Measurements from ENCODE around the gene SLC22A12. TPM values are rescaled to one million over a fixed set of nuclear protein-coding genes. Genes with fewer than 3 reads are reported as not detected.

The SLC22A12 gene
- total RNA-seq, 1 donor from 2014 or later: not detected

DNA sequence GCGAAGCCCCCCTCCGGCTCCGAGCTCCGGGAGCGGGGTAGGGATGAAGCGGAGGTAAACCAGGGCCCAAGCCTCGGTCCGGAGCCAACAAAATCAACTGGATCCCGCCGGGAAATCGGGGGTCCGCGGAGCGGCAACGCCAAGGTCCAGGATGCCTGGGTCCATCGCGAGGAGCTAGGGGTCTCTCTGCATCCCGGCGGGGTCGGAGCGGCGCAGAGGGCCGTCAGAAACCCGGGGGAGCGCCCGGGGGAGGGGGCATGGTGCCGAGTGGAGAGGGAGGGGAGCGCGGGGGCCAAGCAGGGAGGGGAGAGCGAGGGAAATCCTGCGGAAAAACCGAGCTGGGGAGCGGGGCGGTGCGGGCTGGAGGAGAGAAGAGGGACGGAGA, 51.8 kb downstream of the SLC22A12 start:
- H3K9me3 ChIP-seq (ENCODE audit: low read depth): no peaks in the 10 kb centered on the region
- no peaks in the 10 kb centered on the region for H3K36me3 Mint-ChIP-seq
- peak; percentile 34 for DNase-seq (ENCODE audit: low spot score)
- H3K4me3 ChIP-seq: peak overlapping the region; percentile 80
- H3K9ac ChIP-seq: no peak overlapping the region
- H3K27ac Mint-ChIP-seq: no peak overlapping the region
- H4K20me1 ChIP-seq (ENCODE audit: low read depth): peaks cover 27% of the 10 kb centered on the region
- H3K27ac ChIP-seq: no peak overlapping the region
- no peaks in the 10 kb centered on the region for H3K79me2 ChIP-seq (ENCODE audit: low read depth)
- peaks cover 26% of the 10 kb centered on the region for H3K4me1 Mint-ChIP-seq
- H3F3A ChIP-seq (ENCODE audit: low read depth): peaks cover 25% of the 10 kb centered on the region
- peaks cover 21% of the 10 kb centered on the region for H3K4me1 ChIP-seq
- peaks cover 4% of the 10 kb centered on the region for H3K27me3 Mint-ChIP-seq (ENCODE audit: insufficient read depth, low read depth)
- H3K27me3 ChIP-seq: peaks cover 74% of the 10 kb centered on the region
- H3K4me3 Mint-ChIP-seq: peak overlapping the region; percentile 91
- H3K4me2 ChIP-seq: peak overlapping the region; percentile 90
- peak overlapping the region; percentile 82 for H2AFZ ChIP-seq (replicated peaks)
- H3K9me3 Mint-ChIP-seq: no peaks in the 10 kb centered on the region
- peak; percentile 76 for TF ChIP-seq EZH2phosphoT487 (IDR thresholded peaks at IDR 0.05)
- TF ChIP-seq, protein P1, sequence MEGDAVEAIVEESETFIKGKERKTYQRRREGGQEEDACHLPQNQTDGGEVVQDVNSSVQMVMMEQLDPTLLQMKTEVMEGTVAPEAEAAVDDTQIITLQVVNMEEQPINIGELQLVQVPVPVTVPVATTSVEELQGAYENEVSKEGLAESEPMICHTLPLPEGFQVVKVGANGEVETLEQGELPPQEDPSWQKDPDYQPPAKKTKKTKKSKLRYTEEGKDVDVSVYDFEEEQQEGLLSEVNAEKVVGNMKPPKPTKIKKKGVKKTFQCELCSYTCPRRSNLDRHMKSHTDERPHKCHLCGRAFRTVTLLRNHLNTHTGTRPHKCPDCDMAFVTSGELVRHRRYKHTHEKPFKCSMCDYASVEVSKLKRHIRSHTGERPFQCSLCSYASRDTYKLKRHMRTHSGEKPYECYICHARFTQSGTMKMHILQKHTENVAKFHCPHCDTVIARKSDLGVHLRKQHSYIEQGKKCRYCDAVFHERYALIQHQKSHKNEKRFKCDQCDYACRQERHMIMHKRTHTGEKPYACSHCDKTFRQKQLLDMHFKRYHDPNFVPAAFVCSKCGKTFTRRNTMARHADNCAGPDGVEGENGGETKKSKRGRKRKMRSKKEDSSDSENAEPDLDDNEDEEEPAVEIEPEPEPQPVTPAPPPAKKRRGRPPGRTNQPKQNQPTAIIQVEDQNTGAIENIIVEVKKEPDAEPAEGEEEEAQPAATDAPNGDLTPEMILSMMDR (IDR thresholded peaks at IDR 0.05): no peak
- TF ChIP-seq EZH2 (IDR thresholded peaks at IDR 0.05): peak; percentile 60
- H3K36me3 ChIP-seq: no peaks in the 10 kb centered on the region

DNA sequence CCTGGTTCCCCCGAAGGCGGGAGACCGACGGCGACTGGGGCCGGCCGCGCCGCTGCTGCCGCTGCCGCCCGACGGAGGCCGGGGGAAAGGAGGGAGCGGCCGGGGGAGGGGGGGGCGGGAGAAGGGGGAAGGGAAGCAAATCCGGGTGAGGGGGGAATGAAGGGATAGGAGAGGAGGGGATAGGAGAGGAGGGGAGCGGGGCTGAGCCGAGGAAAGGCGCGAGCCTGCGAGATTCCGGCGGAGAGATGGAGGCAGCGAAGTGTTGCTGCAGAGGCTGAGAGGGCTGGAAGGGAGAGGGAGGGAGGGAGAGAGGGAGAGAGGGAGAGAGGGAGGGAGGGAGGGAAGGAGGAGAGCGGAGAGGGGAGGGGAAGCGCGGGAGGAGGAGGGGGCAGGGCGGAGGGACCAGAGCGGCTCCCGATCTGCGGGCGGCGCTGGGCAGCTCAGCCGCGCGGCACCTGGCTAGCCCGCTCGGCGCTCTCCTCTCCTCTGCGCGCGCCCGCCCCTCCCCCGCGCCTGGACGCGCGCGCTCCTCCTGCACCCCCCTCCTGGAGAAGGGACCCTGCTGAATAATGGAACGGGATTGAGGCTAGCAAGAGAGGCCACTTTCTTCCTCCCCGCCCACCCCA, 52.3 kb downstream of the SLC22A12 start:
- Mint-ChIP-seq H3K4me3 (peak overlapping the region; percentile 91), H3K4me1 (peaks cover 26% of the 10 kb centered on the region), H3K27me3 (ENCODE audit: insufficient read depth, low read depth) (peaks cover 4% of the 10 kb centered on the region), H3K9me3 (no peaks in the 10 kb centered on the region), H3K27ac (no peak overlapping the region), H3K36me3 (no peaks in the 10 kb centered on the region)
- TF ChIP-seq EZH2 (IDR thresholded peaks at IDR 0.05): no peak
- Histone ChIP-seq H3K9ac (no peak overlapping the region), H3K79me2 (ENCODE audit: low read depth) (no peaks in the 10 kb centered on the region), H3K4me2 (peak overlapping the region; percentile 90), H3K36me3 (no peaks in the 10 kb centered on the region), H3F3A (ENCODE audit: low read depth) (peaks cover 20% of the 10 kb centered on the region), H2AFZ (replicated peaks) (no peak overlapping the region), H3K27me3 (peaks cover 69% of the 10 kb centered on the region), H3K27ac (no peak overlapping the region), H3K9me3 (ENCODE audit: low read depth) (no peaks in the 10 kb centered on the region), H3K4me3 (peak overlapping the region; percentile 80), H3K4me1 (peaks cover 16% of the 10 kb centered on the region), H4K20me1 (ENCODE audit: low read depth) (peaks cover 22% of the 10 kb centered on the region)
- peak; percentile 86 for DNase-seq (ENCODE audit: low spot score)

DNA sequence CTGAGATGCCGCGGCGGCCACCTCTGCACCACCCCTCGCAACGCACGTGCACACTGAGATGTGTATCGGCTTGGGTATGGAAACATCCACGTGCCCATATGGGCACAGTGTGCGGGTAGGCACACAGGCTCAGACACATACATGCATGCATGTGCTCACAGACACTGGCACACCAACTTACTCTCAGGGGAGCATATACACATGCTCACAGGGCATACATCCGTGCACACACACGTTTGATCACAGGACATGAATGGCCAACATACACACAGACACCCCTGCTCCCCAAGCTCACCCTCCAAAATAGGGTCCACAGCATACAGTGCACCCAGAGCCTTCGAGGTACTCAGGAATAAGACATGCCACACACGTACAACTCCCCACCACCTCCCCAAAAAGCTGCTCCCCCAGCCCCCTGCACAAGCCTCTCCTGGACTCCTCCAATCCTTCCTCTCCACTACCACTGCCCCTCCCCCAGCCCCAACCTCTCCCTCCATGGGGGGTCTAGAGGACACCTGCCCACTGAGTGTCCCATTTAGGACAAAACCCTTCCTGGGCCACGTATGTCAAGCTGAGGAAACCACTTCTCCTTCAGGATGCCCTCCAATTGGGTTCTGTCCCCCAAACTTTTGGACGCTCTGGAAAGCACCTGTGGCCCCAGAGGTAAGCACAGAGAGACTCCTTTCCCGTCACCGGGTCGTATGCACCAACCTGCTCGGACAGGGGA, 53.1 kb downstream of the SLC22A12 start:
- H4K20me1 ChIP-seq (ENCODE audit: low read depth): peaks cover 15% of the 10 kb centered on the region
- peaks cover 15% of the 10 kb centered on the region for H3F3A ChIP-seq (ENCODE audit: low read depth)
- Mint-ChIP-seq H3K27me3 (ENCODE audit: insufficient read depth, low read depth) (peaks cover 7% of the 10 kb centered on the region), H3K36me3 (no peaks in the 10 kb centered on the region), H3K27ac (no peak overlapping the region), H3K4me3 (peak overlapping the region; percentile 91), H3K9me3 (no peaks in the 10 kb centered on the region), H3K4me1 (peaks cover 26% of the 10 kb centered on the region)
- H3K27ac ChIP-seq: no peak overlapping the region
- H3K4me1 ChIP-seq: peaks cover 14% of the 10 kb centered on the region
- H3K9ac ChIP-seq: no peak overlapping the region
- H3K9me3 ChIP-seq (ENCODE audit: low read depth): no peaks in the 10 kb centered on the region
- H3K79me2 ChIP-seq (ENCODE audit: low read depth): no peaks in the 10 kb centered on the region
- H3K27me3 ChIP-seq: peaks cover 62% of the 10 kb centered on the region
- TF ChIP-seq EZH2phosphoT487 (IDR thresholded peaks at IDR 0.05) (no peak), EZH2 (IDR thresholded peaks at IDR 0.05) (no peak)
- TF ChIP-seq, protein P1 (IDR thresholded peaks at IDR 0.05): no peak
- no peak for DNase-seq (ENCODE audit: low spot score)
- peak overlapping the region; percentile 80 for H3K4me3 ChIP-seq
- H3K4me2 ChIP-seq: peak overlapping the region; percentile 90
- no peak overlapping the region for H2AFZ ChIP-seq (replicated peaks)
- no peaks in the 10 kb centered on the region for H3K36me3 ChIP-seq

All from neural progenitor cell (in vitro differentiated cells).